ENCODE measurements around the gene ZP2. TPM values are rescaled to one million over a fixed set of nuclear protein-coding genes. Genes with fewer than 3 reads are reported as not detected.

The ZP2 gene
- total RNA-seq, 1 experiment from 2014 or later: not detected

GRCh38 chr16:21227866-21228265 is 16.5 kb upstream of the ZP2 start (continued):
- TF ChIP-seq, protein P1, sequence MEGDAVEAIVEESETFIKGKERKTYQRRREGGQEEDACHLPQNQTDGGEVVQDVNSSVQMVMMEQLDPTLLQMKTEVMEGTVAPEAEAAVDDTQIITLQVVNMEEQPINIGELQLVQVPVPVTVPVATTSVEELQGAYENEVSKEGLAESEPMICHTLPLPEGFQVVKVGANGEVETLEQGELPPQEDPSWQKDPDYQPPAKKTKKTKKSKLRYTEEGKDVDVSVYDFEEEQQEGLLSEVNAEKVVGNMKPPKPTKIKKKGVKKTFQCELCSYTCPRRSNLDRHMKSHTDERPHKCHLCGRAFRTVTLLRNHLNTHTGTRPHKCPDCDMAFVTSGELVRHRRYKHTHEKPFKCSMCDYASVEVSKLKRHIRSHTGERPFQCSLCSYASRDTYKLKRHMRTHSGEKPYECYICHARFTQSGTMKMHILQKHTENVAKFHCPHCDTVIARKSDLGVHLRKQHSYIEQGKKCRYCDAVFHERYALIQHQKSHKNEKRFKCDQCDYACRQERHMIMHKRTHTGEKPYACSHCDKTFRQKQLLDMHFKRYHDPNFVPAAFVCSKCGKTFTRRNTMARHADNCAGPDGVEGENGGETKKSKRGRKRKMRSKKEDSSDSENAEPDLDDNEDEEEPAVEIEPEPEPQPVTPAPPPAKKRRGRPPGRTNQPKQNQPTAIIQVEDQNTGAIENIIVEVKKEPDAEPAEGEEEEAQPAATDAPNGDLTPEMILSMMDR (IDR thresholded peaks at IDR 0.05 in 2 of 3, conservative IDR thresholded peaks at IDR 0.05 in 1 of 3; ENCODE audit: borderline replicate concordance in 1 of 3, insufficient read depth in 1 of 3, low read depth in 2 of 3, low read length in 2 of 3): no peak
- TF ChIP-seq RAD21 (IDR thresholded peaks at IDR 0.05; ENCODE audit: low read depth) (no peak), JUND (IDR thresholded peaks at IDR 0.05) (no peak), POLR2AphosphoS5 (IDR thresholded peaks at IDR 0.05; ENCODE audit: low read depth, low read length) (no peak), EZH2 (IDR thresholded peaks at IDR 0.05) (no peak), EZH2phosphoT487 (IDR thresholded peaks at IDR 0.05; ENCODE audit: borderline replicate concordance) (no peak)
- TF ChIP-seq, protein P2, sequence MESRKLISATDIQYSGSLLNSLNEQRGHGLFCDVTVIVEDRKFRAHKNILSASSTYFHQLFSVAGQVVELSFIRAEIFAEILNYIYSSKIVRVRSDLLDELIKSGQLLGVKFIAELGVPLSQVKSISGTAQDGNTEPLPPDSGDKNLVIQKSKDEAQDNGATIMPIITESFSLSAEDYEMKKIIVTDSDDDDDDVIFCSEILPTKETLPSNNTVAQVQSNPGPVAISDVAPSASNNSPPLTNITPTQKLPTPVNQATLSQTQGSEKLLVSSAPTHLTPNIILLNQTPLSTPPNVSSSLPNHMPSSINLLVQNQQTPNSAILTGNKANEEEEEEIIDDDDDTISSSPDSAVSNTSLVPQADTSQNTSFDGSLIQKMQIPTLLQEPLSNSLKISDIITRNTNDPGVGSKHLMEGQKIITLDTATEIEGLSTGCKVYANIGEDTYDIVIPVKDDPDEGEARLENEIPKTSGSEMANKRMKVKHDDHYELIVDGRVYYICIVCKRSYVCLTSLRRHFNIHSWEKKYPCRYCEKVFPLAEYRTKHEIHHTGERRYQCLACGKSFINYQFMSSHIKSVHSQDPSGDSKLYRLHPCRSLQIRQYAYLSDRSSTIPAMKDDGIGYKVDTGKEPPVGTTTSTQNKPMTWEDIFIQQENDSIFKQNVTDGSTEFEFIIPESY (IDR thresholded peaks at IDR 0.05; ENCODE audit: extremely low read depth, insufficient replicate concordance, low read length): no peak
- TF ChIP-seq, protein P3, sequence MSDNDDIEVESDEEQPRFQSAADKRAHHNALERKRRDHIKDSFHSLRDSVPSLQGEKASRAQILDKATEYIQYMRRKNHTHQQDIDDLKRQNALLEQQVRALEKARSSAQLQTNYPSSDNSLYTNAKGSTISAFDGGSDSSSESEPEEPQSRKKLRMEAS (IDR thresholded peaks at IDR 0.05): no peak

GRCh38 chr16:21226749-21227148 is 15.4 kb upstream of the ZP2 start:
- Histone ChIP-seq H4K20me1 (ENCODE audit: insufficient read depth) (no peaks in the 10 kb centered on the region), H3K4me3 (replicated peaks in 1 of 2; ENCODE audit: low read depth in 1 of 2, low read length in 2 of 2) (no peak overlapping the region), H3K9me2 (ENCODE audit: insufficient read depth) (no peaks in the 10 kb centered on the region), H3K9ac (ENCODE audit: low read length) (no peak overlapping the region), H3K4me1 (ENCODE audit: control insufficient read depth in 1 of 2, insufficient read depth in 2 of 2, low read length in 2 of 2) (no peaks in the 10 kb centered on the region), H3K27ac (ENCODE audit: low read depth, low read length) (no peak overlapping the region), H3K79me2 (ENCODE audit: insufficient read depth, low read length) (no peaks in the 10 kb centered on the region), H3K27me3 (ENCODE audit: insufficient read depth, low read length) (peaks cover 14% of the 10 kb centered on the region), H2AFZ (ENCODE audit: low read depth, low read length, poor library complexity, severe bottlenecking) (no peak overlapping the region), H3K9me3 (ENCODE audit: control insufficient read depth in 1 of 2, insufficient read depth in 1 of 2, low read depth in 1 of 2, low read length in 2 of 2) (no peaks in the 10 kb centered on the region), H3K4me2 (ENCODE audit: low read length) (no peak overlapping the region), H3K36me3 (ENCODE audit: control insufficient read depth in 1 of 2, insufficient read depth in 2 of 2, low read length in 2 of 2) (no peaks in the 10 kb centered on the region)
- TF ChIP-seq CBX3 (IDR thresholded peaks at IDR 0.05; ENCODE audit: low read depth) (no peak), CEBPB (IDR thresholded peaks at IDR 0.05; ENCODE audit: low read depth) (no peak), JUND (IDR thresholded peaks at IDR 0.05) (no peak), FOSL1 (IDR thresholded peaks at IDR 0.05; ENCODE audit: low read depth) (no peak), ZNF274 (IDR thresholded peaks at IDR 0.05; ENCODE audit: low read depth, low read length) (no peak), SP1 (IDR thresholded peaks at IDR 0.05; ENCODE audit: low read depth) (no peak), ELF1 (IDR thresholded peaks at IDR 0.05; ENCODE audit: borderline replicate concordance, low read depth) (no peak), SRF (IDR thresholded peaks at IDR 0.05; ENCODE audit: low read depth) (no peak), REST (IDR thresholded peaks at IDR 0.05; ENCODE audit: low read depth) (no peak)
- TF ChIP-seq, protein P2 (IDR thresholded peaks at IDR 0.05; ENCODE audit: extremely low read depth, insufficient replicate concordance, low read length): no peak
- ChIA-PET RAD21 (ENCODE audit: low non-redundant PET in 1 of 2, low total read pairs in 2 of 2, uncharacterized antibody in 2 of 2, unreplicated experiment in 2 of 2) (no interaction called here), POLR2A (no interaction called here), CTCF (no interaction called here)
- no peak for ATAC-seq
- intact Hi-C loops (cut with micrococcal nuclease): no loop called here
- no TSS peak for BruUV-seq (replicated peaks)
- no peak for DNase-seq (ENCODE audit: low read depth, low spot score)

Data from HCT116 (cell line).